Measurements from ENCODE around the gene EGF.

The EGF gene

GRCh38 chr4:110058677-110059076 is 146.0 kb downstream of the EGF start:
- H3K4me1 Mint-ChIP-seq: peaks cover 23% of the 10 kb centered on the region
- H3K9me3 Mint-ChIP-seq: no peaks in the 10 kb centered on the region
- no peak overlapping the region for H3K4me3 Mint-ChIP-seq
- H3K27me3 Mint-ChIP-seq (ENCODE audit: low read depth, poor library complexity): no peaks in the 10 kb centered on the region
- TF ChIP-seq, protein P1, sequence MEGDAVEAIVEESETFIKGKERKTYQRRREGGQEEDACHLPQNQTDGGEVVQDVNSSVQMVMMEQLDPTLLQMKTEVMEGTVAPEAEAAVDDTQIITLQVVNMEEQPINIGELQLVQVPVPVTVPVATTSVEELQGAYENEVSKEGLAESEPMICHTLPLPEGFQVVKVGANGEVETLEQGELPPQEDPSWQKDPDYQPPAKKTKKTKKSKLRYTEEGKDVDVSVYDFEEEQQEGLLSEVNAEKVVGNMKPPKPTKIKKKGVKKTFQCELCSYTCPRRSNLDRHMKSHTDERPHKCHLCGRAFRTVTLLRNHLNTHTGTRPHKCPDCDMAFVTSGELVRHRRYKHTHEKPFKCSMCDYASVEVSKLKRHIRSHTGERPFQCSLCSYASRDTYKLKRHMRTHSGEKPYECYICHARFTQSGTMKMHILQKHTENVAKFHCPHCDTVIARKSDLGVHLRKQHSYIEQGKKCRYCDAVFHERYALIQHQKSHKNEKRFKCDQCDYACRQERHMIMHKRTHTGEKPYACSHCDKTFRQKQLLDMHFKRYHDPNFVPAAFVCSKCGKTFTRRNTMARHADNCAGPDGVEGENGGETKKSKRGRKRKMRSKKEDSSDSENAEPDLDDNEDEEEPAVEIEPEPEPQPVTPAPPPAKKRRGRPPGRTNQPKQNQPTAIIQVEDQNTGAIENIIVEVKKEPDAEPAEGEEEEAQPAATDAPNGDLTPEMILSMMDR (IDR thresholded peaks at IDR 0.05): no peak
- DNase-seq: no peak
- no peak overlapping the region for H3K27ac Mint-ChIP-seq
- H3K36me3 Mint-ChIP-seq (ENCODE audit: low read depth): peaks cover 42% of the 10 kb centered on the region

DNA sequence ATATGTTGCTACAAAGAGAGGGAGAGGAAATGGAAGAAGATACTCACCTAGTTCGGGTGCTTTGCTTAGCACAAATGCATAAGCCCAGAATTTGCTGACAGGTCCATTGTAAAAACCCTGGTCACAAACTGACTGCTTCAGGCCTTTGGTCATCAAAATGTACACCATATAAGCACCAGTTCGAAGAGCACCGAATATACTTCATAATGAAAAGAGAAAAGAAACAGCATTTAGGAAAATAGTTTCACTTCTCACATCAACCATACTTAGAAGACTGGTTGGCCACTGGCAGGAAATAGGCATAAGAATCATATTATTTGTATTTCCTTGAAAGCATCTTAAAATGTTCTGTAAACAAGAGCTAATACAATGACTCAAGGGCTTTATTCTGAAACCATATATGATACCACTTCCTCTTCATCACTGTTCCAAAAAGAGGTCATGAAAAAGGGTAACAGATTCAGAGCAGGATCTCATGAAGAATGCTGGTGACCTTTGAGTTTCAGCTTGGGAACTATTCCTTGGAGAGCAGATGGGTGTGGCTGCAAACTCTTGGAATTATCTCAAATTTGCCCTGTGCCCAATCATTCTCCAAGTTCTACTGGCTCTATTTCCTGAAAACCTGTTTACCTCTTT is 147.0 kb downstream of the EGF start:
- no peak for DNase-seq
- H3K36me3 Mint-ChIP-seq (ENCODE audit: low read depth): peaks cover 35% of the 10 kb centered on the region
- no peaks in the 10 kb centered on the region for H3K9me3 Mint-ChIP-seq
- TF ChIP-seq, protein P1 (IDR thresholded peaks at IDR 0.05): no peak
- H3K4me1 Mint-ChIP-seq: peaks cover 23% of the 10 kb centered on the region
- peak overlapping the region; percentile 40 for H3K27ac Mint-ChIP-seq
- no peak overlapping the region for H3K4me3 Mint-ChIP-seq
- no peaks in the 10 kb centered on the region for H3K27me3 Mint-ChIP-seq (ENCODE audit: low read depth, poor library complexity)

- DNase-seq: no peak
- no peak overlapping the region for H3K27ac Mint-ChIP-seq
- H3K9me3 Mint-ChIP-seq: no peaks in the 10 kb centered on the region
- peaks cover 14% of the 10 kb centered on the region for H3K4me1 Mint-ChIP-seq
- TF ChIP-seq, protein P1 (IDR thresholded peaks at IDR 0.05): no peak
- peaks cover 32% of the 10 kb centered on the region for H3K36me3 Mint-ChIP-seq (ENCODE audit: low read depth)
- no peaks in the 10 kb centered on the region for H3K27me3 Mint-ChIP-seq (ENCODE audit: low read depth, poor library complexity)
- no peak overlapping the region for H3K4me3 Mint-ChIP-seq
These were observed 148.4 kb downstream of the EGF start for GRCh38 chr4:110061076-110061475.
